EL (cell line): ENCODE measurements around the gene ZNF157.
"Not testable (repeated sequence)": the region's sequence is repeated elsewhere in the genome, so short reads cannot be mapped to it uniquely, and the experiment has no call there.

Source experiments
- DNase-seq: peaks from one replicate; pipeline ENCODE4 v3.0.0-alpha.2; 2016

Gene ZNF157

DNA sequence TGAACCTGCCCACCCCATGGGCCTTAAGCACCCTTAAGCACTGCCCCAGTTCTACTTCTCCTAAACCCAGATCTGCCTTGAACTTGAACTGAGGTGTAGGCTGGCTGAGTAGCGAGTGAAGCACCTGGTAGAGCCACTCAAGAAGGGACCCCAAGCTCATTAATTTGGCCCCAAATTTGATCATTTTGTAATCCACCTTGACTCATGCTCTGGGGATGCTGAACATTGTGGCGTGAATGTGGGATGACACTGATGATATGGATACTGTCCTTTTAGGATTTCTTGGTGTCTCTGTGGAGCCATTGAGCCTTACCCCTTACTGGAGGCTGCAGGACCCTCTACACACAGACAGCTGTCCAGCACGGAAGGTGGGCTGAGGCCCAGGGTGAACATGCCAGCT, at the start of gene ZNF157:
Gene ZNF157 (plus strand): TSS at position 301 of the 400 bp plus-strand sequence. CDS start 91 bp downstream, at position 392.
- no peak for DNase-seq

- peak; percentile 1 for DNase-seq
These were observed 49.0 kb upstream of the ZNF157 start for GRCh38 chrX:47321386-47321785.

DNA sequence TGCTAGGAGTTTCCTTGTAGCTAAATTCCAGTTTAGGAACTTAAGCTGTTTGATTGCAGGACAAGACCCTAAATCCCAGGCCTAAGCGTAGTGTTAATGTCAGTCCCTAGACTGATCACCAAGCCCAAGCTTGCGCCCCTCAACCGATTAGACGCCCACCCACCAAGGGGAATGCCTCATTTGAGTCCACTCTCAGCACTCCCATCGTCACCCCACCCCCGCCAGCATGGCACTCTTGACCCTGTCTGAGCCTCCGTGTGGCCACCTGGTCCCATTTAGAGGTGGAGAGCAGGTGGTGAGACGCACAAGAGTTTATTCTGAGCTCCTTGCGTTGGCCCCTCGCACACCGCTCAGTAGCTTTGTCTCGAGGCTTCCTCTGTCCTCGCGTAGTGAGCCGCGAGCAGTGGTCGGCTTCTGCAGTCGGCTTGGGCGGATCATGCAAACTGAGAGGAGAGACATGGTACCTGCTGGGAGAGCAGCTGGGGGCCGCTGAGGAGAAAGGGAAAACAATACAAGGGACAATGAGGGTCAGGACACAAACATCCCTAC, 48.5 kb upstream of the ZNF157 start:
- no peak for DNase-seq

DNA sequence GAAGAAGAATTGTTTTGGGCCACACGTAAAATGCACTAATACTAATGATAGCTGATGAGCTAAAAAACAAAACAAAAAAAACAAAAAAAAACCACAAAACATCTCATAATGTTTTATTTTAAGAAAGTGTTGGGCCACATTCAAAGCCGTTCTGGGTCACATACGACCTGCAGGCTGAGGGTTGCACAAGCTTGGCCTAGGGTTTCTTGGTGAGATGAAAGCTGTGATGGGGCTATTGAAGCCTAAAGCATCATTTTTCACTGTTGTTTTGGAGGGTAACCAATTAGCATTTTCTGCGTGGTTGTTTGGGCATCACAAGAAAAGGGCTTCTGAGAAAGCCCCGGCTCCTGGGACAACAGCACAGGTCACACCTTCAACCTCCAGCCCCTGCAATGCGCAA, 42.5 kb upstream of the ZNF157 start:
- no peak for DNase-seq

- not testable (repeated sequence) for DNase-seq
These were observed 37.6 kb upstream of the ZNF157 start for GRCh38 chrX:47332729-47333128.

- peak; percentile 47 for DNase-seq
These were observed 18.7 kb upstream of the ZNF157 start for GRCh38 chrX:47351706-47352105.

- peak; percentile 1 for DNase-seq
These were observed 11.9 kb upstream of the ZNF157 start for GRCh38 chrX:47358387-47359065.

DNA sequence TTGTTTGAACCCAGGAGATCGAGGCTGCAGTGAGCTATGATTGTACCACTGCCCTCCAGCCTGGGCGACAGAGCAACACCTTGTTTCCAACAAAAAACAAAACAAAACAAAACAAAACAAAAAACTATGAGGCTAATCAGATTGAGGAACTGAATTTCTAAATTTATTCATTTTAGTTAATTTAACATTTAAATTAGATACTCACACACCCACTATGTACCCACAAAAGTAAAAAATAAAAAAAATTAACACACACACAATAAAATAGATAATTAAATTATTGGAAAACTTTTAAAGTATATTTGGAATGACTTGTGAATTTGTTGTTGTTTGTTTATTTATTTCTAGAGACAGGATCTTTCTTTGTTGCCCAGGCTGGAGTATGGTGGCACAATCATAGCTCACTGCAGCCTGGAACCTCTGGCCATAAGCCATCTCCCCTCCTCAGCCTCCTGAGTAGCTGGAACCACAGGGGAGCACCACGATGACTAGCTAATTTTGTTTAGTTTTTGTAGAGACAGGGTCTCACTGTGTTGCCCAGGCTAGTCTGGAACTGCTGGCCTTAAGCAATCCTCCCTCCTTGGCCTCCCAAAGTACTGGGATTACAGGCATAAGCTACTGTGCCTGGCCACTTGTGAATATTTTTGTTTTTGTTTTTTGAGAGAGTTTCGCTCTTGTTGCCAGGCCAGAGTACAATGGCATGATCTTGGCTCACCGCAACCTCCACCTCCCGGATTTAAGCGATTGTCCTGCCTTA, 9.8 kb upstream of the ZNF157 start:
- no peak for DNase-seq

- DNase-seq: peak; percentile 82
These were observed 8.6 kb upstream of the ZNF157 start for GRCh38 chrX:47361538-47362511.

GRCh38 chrX:47366041-47366722, 4.2 kb upstream of the ZNF157 start:
- peak; percentile 67 for DNase-seq

GRCh38 chrX:47373198-47373597, 2.8 kb downstream of the ZNF157 start:
- DNase-seq: no peak

GRCh38 chrX:47380268-47380667, 9.9 kb downstream of the ZNF157 start:
- no peak for DNase-seq

DNA sequence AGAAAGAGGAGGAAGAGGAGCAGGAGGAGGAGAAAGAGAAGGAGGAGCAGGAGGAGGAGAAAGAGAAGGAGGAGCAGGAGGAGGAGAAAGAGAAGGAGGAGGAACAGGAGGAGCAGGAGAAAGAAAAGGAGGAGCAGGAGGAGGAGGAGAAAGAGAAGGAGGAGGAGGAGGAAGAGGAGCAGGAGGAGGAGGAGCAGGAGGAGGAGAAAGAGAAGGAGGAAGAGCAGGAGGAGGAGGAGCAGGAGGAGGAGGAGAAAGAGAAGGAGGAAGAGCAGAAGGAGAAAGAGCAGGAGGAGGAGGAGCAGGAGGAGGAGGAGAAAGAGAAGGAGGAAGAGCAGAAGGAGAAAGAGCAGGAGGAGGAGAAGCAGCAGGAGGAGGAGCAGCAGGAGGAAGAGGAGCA, 10.5 kb downstream of the ZNF157 start:
- DNase-seq: not testable (repeated sequence)

- peak; percentile 40 for DNase-seq
These were observed 14.1 kb downstream of the ZNF157 start for GRCh38 chrX:47384502-47384901.

DNA sequence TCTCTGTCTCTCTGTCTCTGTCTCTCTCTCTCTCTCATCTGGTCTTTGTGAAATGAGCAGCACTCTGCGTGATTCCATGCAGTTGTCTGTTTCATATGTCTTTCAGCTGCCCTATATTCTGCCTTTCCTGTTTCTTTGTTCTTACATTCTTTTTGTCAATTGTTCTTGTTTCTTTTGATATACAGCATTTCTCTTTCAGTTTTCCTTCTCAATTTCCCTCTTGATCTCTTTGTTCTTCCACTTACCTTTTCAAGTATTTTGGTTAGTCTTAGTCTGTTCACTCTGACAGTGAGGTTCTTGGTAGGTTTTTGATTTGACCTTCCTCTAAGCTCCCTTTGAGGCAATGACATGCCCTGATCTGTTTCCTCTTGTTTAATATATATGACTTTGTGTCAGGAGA, 20.4 kb downstream of the ZNF157 start:
- no peak for DNase-seq

DNA sequence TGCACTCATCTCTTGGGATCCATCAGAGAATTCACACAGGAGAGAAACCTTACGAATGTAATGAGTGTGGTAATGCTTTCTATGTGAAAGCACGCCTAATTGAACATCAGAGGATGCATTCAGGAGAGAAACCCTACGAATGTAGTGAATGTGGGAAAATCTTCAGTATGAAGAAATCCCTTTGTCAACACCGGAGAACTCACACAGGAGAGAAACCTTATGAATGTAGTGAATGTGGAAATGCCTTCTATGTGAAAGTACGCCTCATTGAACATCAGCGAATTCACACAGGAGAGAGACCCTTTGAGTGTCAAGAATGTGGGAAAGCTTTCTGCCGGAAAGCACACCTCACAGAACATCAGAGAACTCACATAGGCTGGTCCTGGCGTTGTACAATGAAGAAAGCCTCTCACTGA, 42.8 kb downstream of the ZNF157 start:
- no peak for DNase-seq

GRCh38 chrX:47420265-47420664, 49.9 kb downstream of the ZNF157 start:
- no peak for DNase-seq

DNA sequence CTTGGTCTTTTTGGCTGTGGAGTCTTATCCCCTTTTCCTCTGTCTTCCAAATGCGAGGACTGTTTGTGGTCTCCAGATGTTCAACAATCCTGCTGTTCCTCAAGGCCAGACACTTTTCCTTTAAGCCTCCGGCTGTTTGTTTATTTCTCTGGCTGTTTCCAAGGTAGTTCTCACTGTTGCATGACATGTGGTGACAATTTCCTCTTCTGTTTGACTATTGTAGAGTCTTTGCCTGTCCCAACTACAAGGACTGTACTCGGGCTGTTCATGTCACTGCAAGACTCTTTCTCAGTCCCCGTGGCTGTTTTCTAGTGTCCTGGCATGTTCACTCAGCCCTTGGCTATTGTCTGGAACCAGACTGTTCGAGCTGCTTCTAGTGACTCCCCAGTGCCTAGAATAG, 50.6 kb downstream of the ZNF157 start:
- DNase-seq: no peak

GRCh38 chrX:47422444-47422843, 52.1 kb downstream of the ZNF157 start:
- no peak for DNase-seq

- DNase-seq: no peak
These were observed 60.5 kb downstream of the ZNF157 start for GRCh38 chrX:47430925-47431324.

DNA sequence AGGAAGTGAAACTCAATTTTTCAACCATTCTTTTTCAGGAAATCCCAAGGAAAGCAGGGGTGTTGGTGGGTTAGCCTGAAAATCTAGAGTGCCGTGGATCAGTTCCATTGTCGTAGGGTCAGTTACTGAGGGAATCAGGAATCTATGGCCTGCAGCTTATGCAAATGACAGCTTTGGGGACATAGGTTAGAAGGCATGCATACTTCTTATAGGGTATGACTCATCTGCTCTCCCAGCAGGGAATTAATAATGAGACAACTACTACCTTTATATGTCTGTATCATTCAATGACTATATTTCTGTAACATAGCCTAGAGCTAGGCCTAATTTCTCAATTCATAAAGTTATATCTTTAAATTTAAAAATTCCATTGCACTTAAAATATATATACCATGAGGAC, 76.1 kb downstream of the ZNF157 start:
- no peak for DNase-seq

GRCh38 chrX:47446971-47447370, 76.6 kb downstream of the ZNF157 start:
- DNase-seq: no peak
